DOHH2 (cell line): ENCODE measurements around the gene SNRPA1.

Experiments used
- H3F3A ChIP-seq: fragments of 200-600 bp; sonication (generic), shearing (Covaris generic); 2 replicates; pipeline ENCODE4 v1.6.0; 2016; ENCODE audit warnings: antibody characterized with exemption, mild to moderate bottlenecking; ENCODE audit not compliant: control insufficient read depth, insufficient read depth
- H3K27ac ChIP-seq: fragments of 200-600 bp; sonication (generic); 2 replicates; pipeline ENCODE4 v1.5.1; 2014; ENCODE audit warnings: low read depth, mild to moderate bottlenecking, low read length, moderate library complexity
- H3K27me3 ChIP-seq: fragments of 200-600 bp; sonication (generic); 2 replicates; pipeline ENCODE4 v1.6.1; 2014; ENCODE audit warnings: mild to moderate bottlenecking, low read length, mixed read lengths; ENCODE audit not compliant: control insufficient read depth
- H3K36me3 ChIP-seq: fragments of 200-600 bp; sonication (generic); 2 replicates; pipeline ENCODE4 v1.6.1; 2014; ENCODE audit warnings: mild to moderate bottlenecking, low read length, moderate library complexity, mixed read lengths; ENCODE audit not compliant: control insufficient read depth
- H3K4me1 ChIP-seq: fragments of 200-600 bp; sonication (generic); 2 replicates; pipeline ENCODE4 v1.6.1; 2014; ENCODE audit warnings: mild to moderate bottlenecking, low read length, mixed read lengths; ENCODE audit not compliant: control insufficient read depth
- H3K4me2 ChIP-seq: fragments of 200-600 bp; sonication (generic); 2 replicates; pipeline ENCODE4 v1.6.0; 2014; ENCODE audit warnings: mild to moderate bottlenecking, low read length, moderate library complexity
- H3K4me3 ChIP-seq: fragments of 200-600 bp; sonication (generic); 2 replicates; pipeline ENCODE4 v1.5.1; 2014; ENCODE audit warnings: mild to moderate bottlenecking, low read length, mixed read lengths
- H3K79me2 ChIP-seq: fragments of 200-600 bp; sonication (generic); 2 replicates; pipeline ENCODE4 v1.6.1; 2014; ENCODE audit warnings: mild to moderate bottlenecking, low read length, mixed read lengths; ENCODE audit not compliant: control insufficient read depth
- H3K9me2 ChIP-seq: fragments of 200-600 bp; sonication (generic); replicated peaks from 2 replicates; pipeline ENCODE4 v1.6.1; 2014; ENCODE audit warnings: mild to moderate bottlenecking, low read length, mixed read lengths; ENCODE audit not compliant: control insufficient read depth
- H3K9me3 ChIP-seq: fragments of 200-600 bp; sonication (generic); 2 replicates; pipeline ENCODE4 v1.6.1; 2014; ENCODE audit warnings: antibody characterized with exemption, low read length, mixed read lengths; ENCODE audit not compliant: control insufficient read depth, insufficient read depth
- H4K20me1 ChIP-seq: fragments of 200-600 bp; sonication (generic); 2 replicates; pipeline ENCODE4 v1.6.0; 2014; ENCODE audit warnings: low read depth, mild to moderate bottlenecking, antibody characterized with exemption, low read length, moderate library complexity; ENCODE audit not compliant: control insufficient read depth, insufficient read depth
- EZH2phosphoT487 ChIP-seq: fragments of 200-600 bp; sonication (generic); IDR thresholded peaks from 2 replicates; pipeline ENCODE4 v1.6.1; 2017; ENCODE audit warnings: borderline replicate concordance, mild to moderate bottlenecking, antibody characterized with exemption, low read length, moderate library complexity, mixed read lengths
- TF ChIP-seq, protein P1 (sequence below): fragments of 200-600 bp; sonication (generic); IDR thresholded peaks from one replicate; pipeline ENCODE4 v1.5.1; 2014; ENCODE audit warnings: antibody characterized with exemption, mild to moderate bottlenecking, low read depth, low read length; ENCODE audit not compliant: poor library complexity, severe bottlenecking

Gene SNRPA1

GRCh38 chr15:101272584-101272983 is 22.5 kb downstream of the SNRPA1 start:
- H3K79me2 ChIP-seq: peaks cover 16% of the 10 kb centered on the region
- peaks cover 8% of the 10 kb centered on the region for H3K4me1 ChIP-seq
- peaks cover 54% of the 10 kb centered on the region for H3K36me3 ChIP-seq
- H3F3A ChIP-seq: no peaks in the 10 kb centered on the region; the same call in 1 of the 2 replicates
- no peaks in the 10 kb centered on the region for H4K20me1 ChIP-seq
- TF ChIP-seq, protein P1, sequence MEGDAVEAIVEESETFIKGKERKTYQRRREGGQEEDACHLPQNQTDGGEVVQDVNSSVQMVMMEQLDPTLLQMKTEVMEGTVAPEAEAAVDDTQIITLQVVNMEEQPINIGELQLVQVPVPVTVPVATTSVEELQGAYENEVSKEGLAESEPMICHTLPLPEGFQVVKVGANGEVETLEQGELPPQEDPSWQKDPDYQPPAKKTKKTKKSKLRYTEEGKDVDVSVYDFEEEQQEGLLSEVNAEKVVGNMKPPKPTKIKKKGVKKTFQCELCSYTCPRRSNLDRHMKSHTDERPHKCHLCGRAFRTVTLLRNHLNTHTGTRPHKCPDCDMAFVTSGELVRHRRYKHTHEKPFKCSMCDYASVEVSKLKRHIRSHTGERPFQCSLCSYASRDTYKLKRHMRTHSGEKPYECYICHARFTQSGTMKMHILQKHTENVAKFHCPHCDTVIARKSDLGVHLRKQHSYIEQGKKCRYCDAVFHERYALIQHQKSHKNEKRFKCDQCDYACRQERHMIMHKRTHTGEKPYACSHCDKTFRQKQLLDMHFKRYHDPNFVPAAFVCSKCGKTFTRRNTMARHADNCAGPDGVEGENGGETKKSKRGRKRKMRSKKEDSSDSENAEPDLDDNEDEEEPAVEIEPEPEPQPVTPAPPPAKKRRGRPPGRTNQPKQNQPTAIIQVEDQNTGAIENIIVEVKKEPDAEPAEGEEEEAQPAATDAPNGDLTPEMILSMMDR: no peak
- no peak for TF ChIP-seq EZH2phosphoT487
- H3K27ac ChIP-seq: no peak overlapping the region
- H3K4me2 ChIP-seq: no peak overlapping the region
- no peaks in the 10 kb centered on the region for H3K9me2 ChIP-seq
- H3K9me3 ChIP-seq: no peaks in the 10 kb centered on the region
- H3K4me3 ChIP-seq: no peak overlapping the region
- H3K27me3 ChIP-seq: no peaks in the 10 kb centered on the region

GRCh38 chr15:101269479-101270223 is 25.4 kb downstream of the SNRPA1 start:
- no peaks in the 10 kb centered on the region for H3K9me2 ChIP-seq
- H3F3A ChIP-seq: no peaks in the 10 kb centered on the region
- H3K79me2 ChIP-seq: no peaks in the 10 kb centered on the region
- no peaks in the 10 kb centered on the region for H3K27me3 ChIP-seq
- H4K20me1 ChIP-seq: no peaks in the 10 kb centered on the region
- no peak overlapping the region for H3K4me2 ChIP-seq
- H3K4me1 ChIP-seq: no peaks in the 10 kb centered on the region
- H3K4me3 ChIP-seq: no peak overlapping the region
- TF ChIP-seq EZH2phosphoT487: no peak
- TF ChIP-seq, protein P1: peak; percentile 21
- H3K27ac ChIP-seq: no peak overlapping the region
- peaks cover 42% of the 10 kb centered on the region for H3K36me3 ChIP-seq
- no peaks in the 10 kb centered on the region for H3K9me3 ChIP-seq

- H3K79me2 ChIP-seq: no peaks in the 10 kb centered on the region
- no peaks in the 10 kb centered on the region for H3K9me3 ChIP-seq
- H3K36me3 ChIP-seq: peaks cover 21% of the 10 kb centered on the region
- no peaks in the 10 kb centered on the region for H3K9me2 ChIP-seq
- no peak overlapping the region for H3K4me3 ChIP-seq
- no peaks in the 10 kb centered on the region for H3K4me1 ChIP-seq
- H3K4me2 ChIP-seq: no peak overlapping the region
- TF ChIP-seq, protein P1: no peak
- no peak for TF ChIP-seq EZH2phosphoT487
- H4K20me1 ChIP-seq: no peaks in the 10 kb centered on the region
- peaks cover 9% of the 10 kb centered on the region for H3K27me3 ChIP-seq
- H3F3A ChIP-seq: no peaks in the 10 kb centered on the region
- no peak overlapping the region for H3K27ac ChIP-seq
Measured at GRCh38 chr15:101267320-101268104, 27.5 kb downstream of the SNRPA1 start.
